ENCODE measurements around the gene SLC25A18.

DNA sequence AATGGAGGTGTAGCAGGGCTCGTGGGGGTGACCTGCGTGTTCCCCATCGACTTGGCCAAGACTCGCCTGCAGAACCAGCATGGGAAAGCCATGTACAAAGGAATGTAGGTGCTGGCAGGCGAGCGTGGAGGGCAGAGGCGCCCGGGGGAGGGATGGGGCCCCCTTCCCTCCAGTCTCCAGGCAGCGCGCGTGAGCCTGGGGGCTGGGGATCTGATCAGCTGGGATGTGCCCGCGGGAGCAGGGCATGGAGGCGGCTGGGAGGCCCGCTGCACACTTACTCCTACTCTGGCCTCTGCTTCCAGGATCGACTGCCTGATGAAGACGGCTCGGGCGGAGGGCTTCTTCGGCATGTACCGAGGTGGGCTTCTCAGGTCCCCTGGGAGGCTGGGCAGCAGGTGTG lies 17.8 kb downstream of the SLC25A18 start:
- TF ChIP-seq CTCF (IDR thresholded peaks at IDR 0.05) (no peak), POLR2A (IDR thresholded peaks at IDR 0.05) (no peak)
